ENCODE data around the gene CCDC182. TPM values are rescaled to one million over a fixed set of nuclear protein-coding genes. Genes with fewer than 3 reads are reported as not detected.

The CCDC182 gene
- total RNA-seq, 1 donor from 2014 or later, result not detected

GRCh38 chr17:57730026-57730701 is 14.9 kb downstream of the CCDC182 start:
- DNase-seq, result no peak
- Mint-ChIP-seq H3K27ac (no peak overlapping the region), H3K27me3 (peaks cover 30% of the 10 kb centered on the region), H3K36me3 (ENCODE audit: low read depth) (no peaks in the 10 kb centered on the region), H3K9me3 (no peaks in the 10 kb centered on the region), H3K4me1 (no peaks in the 10 kb centered on the region), H3K4me3 (no peak overlapping the region)
- intact Hi-C loops (cut with micrococcal nuclease), result no loop called here

GRCh38 chr17:57727630-57728175 is 17.4 kb downstream of the CCDC182 start:
- Mint-ChIP-seq H3K4me1 (no peaks in the 10 kb centered on the region), H3K27ac (no peak overlapping the region), H3K27me3 (peaks cover 15% of the 10 kb centered on the region), H3K4me3 (no peak overlapping the region), H3K9me3 (no peaks in the 10 kb centered on the region), H3K36me3 (ENCODE audit: low read depth) (no peaks in the 10 kb centered on the region)
- intact Hi-C loops (cut with micrococcal nuclease), result no loop called here
- no peak for DNase-seq

- H3K9me3 Mint-ChIP-seq, result no peaks in the 10 kb centered on the region
- no peak for DNase-seq
- H3K4me1 Mint-ChIP-seq, result no peaks in the 10 kb centered on the region
- H3K27me3 Mint-ChIP-seq, result peaks cover 15% of the 10 kb centered on the region
- no peak overlapping the region for H3K27ac Mint-ChIP-seq
- H3K36me3 Mint-ChIP-seq (ENCODE audit: low read depth), result no peaks in the 10 kb centered on the region
- intact Hi-C loops (cut with micrococcal nuclease), result no loop called here
- H3K4me3 Mint-ChIP-seq, result no peak overlapping the region
Measured at GRCh38 chr17:57726838-57727237, 18.3 kb downstream of the CCDC182 start.

DNA sequence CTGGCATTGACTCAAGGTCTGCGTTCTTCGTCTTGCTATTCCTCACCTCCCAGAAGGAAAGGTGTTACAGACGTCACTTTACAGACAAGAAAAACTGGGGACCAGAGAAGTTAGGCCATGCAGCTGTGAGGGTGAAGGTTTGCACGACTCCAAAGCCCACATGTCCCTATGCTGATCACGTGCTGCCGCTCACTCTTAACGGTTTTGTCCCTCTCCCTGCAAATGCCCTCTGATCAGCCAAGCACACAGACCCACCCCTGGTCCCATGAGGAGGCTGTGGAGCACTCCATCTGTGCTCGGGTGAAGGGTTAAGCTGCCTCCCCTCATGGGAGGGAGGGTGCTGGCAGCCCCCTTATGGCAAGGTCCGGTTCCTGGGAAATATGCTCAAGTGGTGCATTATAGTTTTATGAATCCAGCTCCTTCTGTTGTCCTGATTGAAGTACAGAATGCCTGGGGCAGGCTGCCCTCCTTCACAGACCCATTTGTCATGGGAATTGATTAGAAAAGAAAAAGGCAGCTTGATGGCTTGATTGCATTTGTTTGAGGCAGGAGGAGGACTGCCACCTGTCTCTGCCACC is 18.8 kb downstream of the CCDC182 start:
- no peaks in the 10 kb centered on the region for H3K36me3 Mint-ChIP-seq (ENCODE audit: low read depth)
- intact Hi-C loops (cut with micrococcal nuclease), result no loop called here
- H3K4me1 Mint-ChIP-seq, result no peaks in the 10 kb centered on the region
- H3K9me3 Mint-ChIP-seq, result no peaks in the 10 kb centered on the region
- no peak for DNase-seq
- H3K27ac Mint-ChIP-seq, result no peak overlapping the region
- H3K27me3 Mint-ChIP-seq, result peaks cover 10% of the 10 kb centered on the region
- H3K4me3 Mint-ChIP-seq, result no peak overlapping the region

- Mint-ChIP-seq H3K27ac (no peak overlapping the region), H3K9me3 (no peaks in the 10 kb centered on the region)
- no peak for DNase-seq
Measured at GRCh38 chr17:57724729-57725125, 20.4 kb downstream of the CCDC182 start.

GRCh38 chr17:57724026-57724728 is 20.9 kb downstream of the CCDC182 start:
- no peak overlapping the region for H3K4me3 Mint-ChIP-seq
- no peaks in the 10 kb centered on the region for H3K9me3 Mint-ChIP-seq
- no peaks in the 10 kb centered on the region for H3K4me1 Mint-ChIP-seq
- H3K27me3 Mint-ChIP-seq, result peaks cover 5% of the 10 kb centered on the region
- intact Hi-C loops (cut with micrococcal nuclease), result no loop called here
- H3K27ac Mint-ChIP-seq, result no peak overlapping the region
- DNase-seq, result no peak
- no peaks in the 10 kb centered on the region for H3K36me3 Mint-ChIP-seq (ENCODE audit: low read depth)

More at GRCh38 chr17:57724729-57725125, 20.4 kb downstream of the CCDC182 start:
- H3K36me3 Mint-ChIP-seq (ENCODE audit: low read depth), result no peaks in the 10 kb centered on the region
- H3K4me1 Mint-ChIP-seq, result no peaks in the 10 kb centered on the region
- no peak overlapping the region for H3K4me3 Mint-ChIP-seq
- intact Hi-C loops (cut with micrococcal nuclease), result no loop called here
- peaks cover 5% of the 10 kb centered on the region for H3K27me3 Mint-ChIP-seq

- Mint-ChIP-seq H3K9me3 (no peaks in the 10 kb centered on the region), H3K4me3 (no peak overlapping the region), H3K4me1 (no peaks in the 10 kb centered on the region), H3K27me3 (peaks cover 10% of the 10 kb centered on the region), H3K27ac (no peak overlapping the region), H3K36me3 (ENCODE audit: low read depth) (no peaks in the 10 kb centered on the region)
- intact Hi-C loops (cut with micrococcal nuclease), result no loop called here
- no peak for DNase-seq
Measured at GRCh38 chr17:57723427-57724025, 21.6 kb downstream of the CCDC182 start.

DNA sequence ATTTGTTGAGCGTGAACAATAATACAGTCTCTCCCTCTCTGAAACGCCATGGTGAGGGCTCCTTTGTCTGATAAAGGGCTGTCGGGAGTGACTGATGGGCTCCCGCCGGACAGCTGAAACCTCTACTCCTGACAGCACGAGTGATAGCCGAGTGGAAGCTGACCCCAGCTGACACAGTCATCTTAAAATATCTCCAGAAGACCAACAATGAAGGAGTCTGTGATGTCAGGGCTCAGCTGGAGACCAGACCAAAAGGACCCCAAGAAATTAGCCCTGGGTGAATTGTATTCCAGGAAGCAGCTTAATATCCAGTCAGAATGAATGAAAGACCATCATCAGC is 22.4 kb downstream of the CCDC182 start:
- no peak for DNase-seq
- peaks cover 12% of the 10 kb centered on the region for H3K27me3 Mint-ChIP-seq
- H3K27ac Mint-ChIP-seq, result no peak overlapping the region
- no peak overlapping the region for H3K4me3 Mint-ChIP-seq
- H3K36me3 Mint-ChIP-seq (ENCODE audit: low read depth), result no peaks in the 10 kb centered on the region
- H3K9me3 Mint-ChIP-seq, result no peaks in the 10 kb centered on the region
- H3K4me1 Mint-ChIP-seq, result no peaks in the 10 kb centered on the region
- intact Hi-C loops (cut with micrococcal nuclease), result no loop called here

- H3K36me3 Mint-ChIP-seq (ENCODE audit: low read depth), result no peaks in the 10 kb centered on the region
- H3K27ac Mint-ChIP-seq, result no peak overlapping the region
- no peak for DNase-seq
- H3K9me3 Mint-ChIP-seq, result no peaks in the 10 kb centered on the region
- H3K27me3 Mint-ChIP-seq, result peaks cover 18% of the 10 kb centered on the region
- H3K4me3 Mint-ChIP-seq, result no peak overlapping the region
- H3K4me1 Mint-ChIP-seq, result no peaks in the 10 kb centered on the region
- intact Hi-C loops (cut with micrococcal nuclease), result no loop called here
Measured at GRCh38 chr17:57721967-57722703, 23.0 kb downstream of the CCDC182 start.

GRCh38 chr17:57720386-57721035 is 24.6 kb downstream of the CCDC182 start:
- peaks cover 27% of the 10 kb centered on the region for H3K27me3 Mint-ChIP-seq
- no peak overlapping the region for H3K4me3 Mint-ChIP-seq
- H3K27ac Mint-ChIP-seq, result no peak overlapping the region
- H3K9me3 Mint-ChIP-seq, result no peaks in the 10 kb centered on the region
- H3K36me3 Mint-ChIP-seq (ENCODE audit: low read depth), result no peaks in the 10 kb centered on the region
- no peak for DNase-seq
- no peaks in the 10 kb centered on the region for H3K4me1 Mint-ChIP-seq
- intact Hi-C loops (cut with micrococcal nuclease), result no loop called here

DNA sequence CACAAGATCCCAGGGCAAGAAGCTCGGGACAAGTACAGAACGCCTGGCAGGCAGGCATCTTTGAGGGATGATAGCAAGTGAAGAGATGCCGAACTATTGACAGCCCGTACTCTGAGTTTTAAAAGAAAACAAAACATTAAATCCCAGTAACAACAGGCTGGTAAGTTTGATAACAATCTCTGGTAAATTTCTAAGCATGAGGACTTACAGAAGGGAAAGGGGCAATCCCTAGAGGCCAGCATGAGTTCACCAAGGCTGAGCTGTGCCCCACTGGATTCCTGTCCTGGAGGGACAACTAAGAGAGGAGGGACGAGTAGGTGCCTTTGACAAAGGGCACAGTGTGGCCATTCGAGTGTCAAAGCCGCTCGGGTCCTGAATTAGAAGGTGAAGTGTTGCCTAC is 26.2 kb downstream of the CCDC182 start:
- H3K4me1 Mint-ChIP-seq, result no peaks in the 10 kb centered on the region
- intact Hi-C loops (cut with micrococcal nuclease), result no loop called here
- DNase-seq, result no peak
- no peak overlapping the region for H3K27ac Mint-ChIP-seq
- no peak overlapping the region for H3K4me3 Mint-ChIP-seq
- H3K9me3 Mint-ChIP-seq, result no peaks in the 10 kb centered on the region
- peaks cover 31% of the 10 kb centered on the region for H3K27me3 Mint-ChIP-seq
- no peaks in the 10 kb centered on the region for H3K36me3 Mint-ChIP-seq (ENCODE audit: low read depth)

- H3K9me3 Mint-ChIP-seq, result no peaks in the 10 kb centered on the region
- no peak for DNase-seq
- H3K4me3 Mint-ChIP-seq, result no peak overlapping the region
- no peaks in the 10 kb centered on the region for H3K4me1 Mint-ChIP-seq
- intact Hi-C loops (cut with micrococcal nuclease), result no loop called here
- H3K27ac Mint-ChIP-seq, result no peak overlapping the region
- no peaks in the 10 kb centered on the region for H3K36me3 Mint-ChIP-seq (ENCODE audit: low read depth)
- peaks cover 45% of the 10 kb centered on the region for H3K27me3 Mint-ChIP-seq
Measured at GRCh38 chr17:57715981-57716380, 29.1 kb downstream of the CCDC182 start.

DNA sequence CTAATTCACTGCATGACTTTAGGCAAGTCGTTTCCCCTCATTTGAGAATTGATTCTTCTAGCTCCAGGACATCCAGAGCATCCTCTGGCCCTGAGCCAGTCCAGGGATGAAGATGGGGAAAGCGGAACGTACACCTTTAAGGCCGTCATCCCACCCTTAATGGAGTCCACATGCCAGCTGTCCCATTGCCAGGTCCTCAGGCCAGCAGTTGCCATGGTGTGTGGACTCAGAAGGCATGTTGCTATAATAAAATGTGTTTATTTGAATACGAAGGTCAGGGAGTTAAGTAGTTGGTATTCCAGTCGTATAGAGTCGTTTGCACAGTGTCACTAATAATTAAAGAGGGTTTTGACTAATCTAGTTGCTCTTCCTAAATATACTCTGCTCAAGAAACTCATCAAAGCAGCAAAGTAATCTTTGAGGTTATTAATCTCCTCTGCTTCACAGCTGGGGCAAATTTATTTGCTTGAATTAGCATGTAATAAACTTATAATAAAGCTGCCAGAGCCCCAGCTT is 30.4 kb downstream of the CCDC182 start:
- peaks cover 46% of the 10 kb centered on the region for H3K27me3 Mint-ChIP-seq
- H3K36me3 Mint-ChIP-seq (ENCODE audit: low read depth), result no peaks in the 10 kb centered on the region
- no peaks in the 10 kb centered on the region for H3K4me1 Mint-ChIP-seq
- H3K9me3 Mint-ChIP-seq, result no peaks in the 10 kb centered on the region
- no peak for DNase-seq
- no peak overlapping the region for H3K27ac Mint-ChIP-seq
- intact Hi-C loops (cut with micrococcal nuclease), result no loop called here
- no peak overlapping the region for H3K4me3 Mint-ChIP-seq
